ENCODE data around the gene CPED1. TPM values are rescaled to one million over a fixed set of nuclear protein-coding genes. Genes with fewer than 3 reads are reported as not detected.

Gene CPED1
- total RNA-seq, 4 donors from 2014 or later, result 1.9 to 4.4 (median 3.7) TPM

DNA sequence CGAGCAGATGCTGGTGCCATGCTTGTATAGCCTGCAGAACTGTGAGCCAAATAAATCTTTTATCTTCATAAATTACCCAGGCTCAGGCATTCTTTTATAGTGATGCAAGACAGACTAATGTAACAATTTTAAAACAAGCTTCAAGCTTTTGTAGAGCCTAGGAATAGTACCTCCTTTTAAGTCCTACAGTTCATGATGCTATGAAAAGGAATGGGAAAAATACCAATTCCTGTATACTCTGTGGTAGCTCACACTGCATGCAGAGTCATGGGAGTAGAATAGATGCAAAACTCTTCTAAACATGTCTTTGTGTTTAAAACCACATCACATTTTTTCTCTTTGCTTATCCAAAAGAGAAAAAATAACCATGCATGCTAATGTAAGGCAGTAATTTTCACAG lies 273.7 kb downstream of the CPED1 start:
- 64 to 67% methylated on average over 1 of the region's 1 CpG for WGBS, 2 donors
- no peak for DNase-seq (ENCODE audit: low spot score in 2 of 2)
- no peak overlapping the region for H3K4me3 ChIP-seq (ENCODE audit: low read depth, poor library complexity, severe bottlenecking)
- intact Hi-C loops (cut with DNase I; ENCODE audit: low total_unique reads), result no loop called here
- no peak for TF ChIP-seq POLR2A (IDR thresholded peaks at IDR 0.05)
- TF ChIP-seq, protein P1, sequence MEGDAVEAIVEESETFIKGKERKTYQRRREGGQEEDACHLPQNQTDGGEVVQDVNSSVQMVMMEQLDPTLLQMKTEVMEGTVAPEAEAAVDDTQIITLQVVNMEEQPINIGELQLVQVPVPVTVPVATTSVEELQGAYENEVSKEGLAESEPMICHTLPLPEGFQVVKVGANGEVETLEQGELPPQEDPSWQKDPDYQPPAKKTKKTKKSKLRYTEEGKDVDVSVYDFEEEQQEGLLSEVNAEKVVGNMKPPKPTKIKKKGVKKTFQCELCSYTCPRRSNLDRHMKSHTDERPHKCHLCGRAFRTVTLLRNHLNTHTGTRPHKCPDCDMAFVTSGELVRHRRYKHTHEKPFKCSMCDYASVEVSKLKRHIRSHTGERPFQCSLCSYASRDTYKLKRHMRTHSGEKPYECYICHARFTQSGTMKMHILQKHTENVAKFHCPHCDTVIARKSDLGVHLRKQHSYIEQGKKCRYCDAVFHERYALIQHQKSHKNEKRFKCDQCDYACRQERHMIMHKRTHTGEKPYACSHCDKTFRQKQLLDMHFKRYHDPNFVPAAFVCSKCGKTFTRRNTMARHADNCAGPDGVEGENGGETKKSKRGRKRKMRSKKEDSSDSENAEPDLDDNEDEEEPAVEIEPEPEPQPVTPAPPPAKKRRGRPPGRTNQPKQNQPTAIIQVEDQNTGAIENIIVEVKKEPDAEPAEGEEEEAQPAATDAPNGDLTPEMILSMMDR (IDR thresholded peaks at IDR 0.05), result no peak

DNA sequence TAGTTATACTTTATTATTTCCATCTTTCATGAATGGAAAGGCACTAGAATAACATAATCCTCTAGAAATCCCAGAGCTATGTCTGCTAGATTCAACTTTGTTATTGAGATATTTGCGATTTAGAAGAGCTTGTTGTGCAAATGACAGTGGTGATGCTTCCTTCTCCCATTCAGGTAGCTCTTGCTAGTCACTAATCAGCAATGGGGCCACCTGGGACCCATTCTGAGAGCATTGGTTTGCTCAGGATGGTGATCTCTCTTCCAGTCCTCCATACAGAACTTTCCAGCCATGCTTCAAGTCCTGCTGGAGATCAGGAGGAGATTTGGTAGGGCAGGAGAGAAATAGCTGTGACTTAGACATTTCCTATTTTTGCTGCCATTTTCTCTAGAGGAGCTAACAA lies 274.5 kb downstream of the CPED1 start:
- TF ChIP-seq POLR2A (IDR thresholded peaks at IDR 0.05), result no peak
- TF ChIP-seq, protein P1 (IDR thresholded peaks at IDR 0.05), result no peak
- intact Hi-C loops (cut with DNase I; ENCODE audit: low total_unique reads), result no loop called here
- no peak overlapping the region for H3K4me3 ChIP-seq (ENCODE audit: low read depth, poor library complexity, severe bottlenecking)
- WGBS, 2 donors, result 95 to 97% methylated on average over 1 of the region's 1 CpG
- DNase-seq (ENCODE audit: low spot score in 2 of 2), result no peak

DNA sequence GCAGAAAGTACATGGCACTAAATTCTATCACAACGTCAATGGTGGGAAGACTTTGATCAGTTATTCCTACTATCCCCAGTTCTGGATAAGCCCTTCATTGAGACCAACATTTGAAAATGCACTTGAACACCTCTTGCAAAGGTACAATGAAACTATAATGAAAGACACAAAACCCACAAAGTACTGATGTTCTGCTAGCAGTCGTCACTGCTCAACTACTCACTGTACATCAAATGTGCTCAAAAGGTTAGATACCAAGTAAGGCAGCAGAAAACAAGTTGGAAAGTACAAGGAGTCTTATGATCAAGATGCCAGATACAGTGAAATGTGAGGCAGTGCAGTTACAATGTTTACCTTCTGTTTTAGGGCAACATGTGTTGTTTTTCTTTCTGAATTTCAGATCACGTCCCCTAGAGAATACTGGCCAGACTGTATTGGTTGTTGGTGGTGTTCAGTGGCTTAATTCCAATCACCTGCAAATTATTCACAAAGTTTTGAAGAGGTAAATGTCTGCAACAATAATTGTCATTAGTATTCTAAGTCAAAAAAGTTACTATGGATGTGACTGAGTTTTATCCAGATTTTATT lies 277.9 kb downstream of the CPED1 start:
- DNase-seq (ENCODE audit: low spot score in 2 of 2), result no peak
- intact Hi-C loops (cut with DNase I; ENCODE audit: low total_unique reads), result no loop called here
- WGBS, 2 donors, result 90 to 95% methylated on average over 3 of the region's 3 CpGs

DNA sequence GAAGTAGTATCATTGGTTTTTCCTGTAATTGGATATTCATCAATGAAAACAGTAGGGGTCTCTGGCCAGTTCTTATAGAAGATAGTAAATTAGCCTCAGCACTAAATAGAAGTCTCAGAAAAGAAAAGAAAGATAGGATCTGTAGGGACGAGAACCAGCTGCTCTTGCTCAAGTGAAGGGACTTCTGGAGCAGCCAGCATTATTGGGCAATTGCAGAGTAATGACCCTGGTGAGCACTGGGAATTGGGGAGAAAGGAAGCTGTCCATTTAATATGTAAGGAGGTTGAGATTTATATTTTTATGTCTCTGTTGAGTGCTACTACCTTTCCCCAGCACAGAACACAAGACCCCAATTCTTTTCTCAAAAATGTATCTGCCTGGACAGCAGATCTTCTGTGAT lies 279.1 kb downstream of the CPED1 start:
- no peak for TF ChIP-seq POLR2A (IDR thresholded peaks at IDR 0.05)
- TF ChIP-seq, protein P1 (IDR thresholded peaks at IDR 0.05), result no peak
- H3K4me3 ChIP-seq (ENCODE audit: low read depth, poor library complexity, severe bottlenecking), result no peak overlapping the region
- intact Hi-C loops (cut with DNase I; ENCODE audit: low total_unique reads), result no loop called here
- DNase-seq (ENCODE audit: low spot score in 2 of 2), result no peak
- WGBS, 2 donors, result 57 to 67% methylated on average over 1 of the region's 1 CpG

More for the DNA sequence above, 277.9 kb downstream of the CPED1 start:
- H3K4me3 ChIP-seq (ENCODE audit: low read depth, poor library complexity, severe bottlenecking), result no peak overlapping the region
- TF ChIP-seq POLR2A (IDR thresholded peaks at IDR 0.05), result no peak

DNA sequence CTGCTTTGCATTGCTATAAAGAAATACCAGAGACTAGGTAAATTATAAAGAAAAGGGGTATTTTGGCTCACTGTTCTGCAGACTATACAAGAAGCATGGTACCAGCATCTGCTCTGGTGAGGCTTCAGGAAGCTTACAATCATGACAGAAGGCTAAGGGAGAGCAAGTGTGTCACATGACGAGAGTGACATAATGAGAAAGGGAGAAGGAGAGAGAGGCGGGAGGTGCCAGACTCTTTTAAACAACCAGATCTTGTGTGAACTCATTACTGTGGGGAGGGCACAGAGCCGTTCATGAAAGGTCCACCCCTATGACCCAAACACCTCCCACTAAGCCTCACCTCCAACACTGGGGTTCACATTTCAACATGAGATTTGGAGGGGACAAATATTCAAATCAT lies 281.3 kb downstream of the CPED1 start:
- no peak for TF ChIP-seq POLR2A (IDR thresholded peaks at IDR 0.05)
- TF ChIP-seq, protein P1 (IDR thresholded peaks at IDR 0.05), result no peak
- no peak overlapping the region for H3K4me3 ChIP-seq (ENCODE audit: low read depth, poor library complexity, severe bottlenecking)
- no peak for DNase-seq (ENCODE audit: low spot score in 2 of 2)
- intact Hi-C loops (cut with DNase I; ENCODE audit: low total_unique reads), result no loop called here
- WGBS, 2 donors, result 87% methylated on average over 3 of the region's 3 CpGs

DNA sequence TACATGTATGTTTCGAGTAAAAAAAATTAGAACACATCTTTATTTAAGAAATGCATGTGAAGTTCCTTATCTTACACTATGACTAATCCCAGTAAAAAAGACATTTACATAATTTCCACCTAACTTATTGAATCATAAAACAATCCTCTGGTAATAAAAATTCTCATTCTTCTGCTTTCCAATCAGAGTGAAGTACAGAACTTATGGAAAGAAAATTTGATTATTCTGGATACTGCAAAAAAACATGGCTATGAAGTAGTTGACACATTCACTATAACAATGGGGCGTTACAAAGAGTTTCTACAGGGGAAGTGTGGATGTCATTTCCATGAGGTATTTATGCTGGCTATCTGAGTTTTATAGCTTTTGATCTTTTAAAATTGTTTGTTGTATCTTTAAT lies 282.6 kb downstream of the CPED1 start:
- H3K4me3 ChIP-seq (ENCODE audit: low read depth, poor library complexity, severe bottlenecking), result no peak overlapping the region
- no peak for DNase-seq (ENCODE audit: low spot score in 2 of 2)
- 72 to 73% methylated on average over 2 of the region's 2 CpGs for WGBS, 2 donors
- intact Hi-C loops (cut with DNase I; ENCODE audit: low total_unique reads), result no loop called here
- no peak for TF ChIP-seq POLR2A (IDR thresholded peaks at IDR 0.05)
- TF ChIP-seq, protein P1 (IDR thresholded peaks at IDR 0.05), result no peak
